Measurements from ENCODE around the gene LSM2.

DNA sequence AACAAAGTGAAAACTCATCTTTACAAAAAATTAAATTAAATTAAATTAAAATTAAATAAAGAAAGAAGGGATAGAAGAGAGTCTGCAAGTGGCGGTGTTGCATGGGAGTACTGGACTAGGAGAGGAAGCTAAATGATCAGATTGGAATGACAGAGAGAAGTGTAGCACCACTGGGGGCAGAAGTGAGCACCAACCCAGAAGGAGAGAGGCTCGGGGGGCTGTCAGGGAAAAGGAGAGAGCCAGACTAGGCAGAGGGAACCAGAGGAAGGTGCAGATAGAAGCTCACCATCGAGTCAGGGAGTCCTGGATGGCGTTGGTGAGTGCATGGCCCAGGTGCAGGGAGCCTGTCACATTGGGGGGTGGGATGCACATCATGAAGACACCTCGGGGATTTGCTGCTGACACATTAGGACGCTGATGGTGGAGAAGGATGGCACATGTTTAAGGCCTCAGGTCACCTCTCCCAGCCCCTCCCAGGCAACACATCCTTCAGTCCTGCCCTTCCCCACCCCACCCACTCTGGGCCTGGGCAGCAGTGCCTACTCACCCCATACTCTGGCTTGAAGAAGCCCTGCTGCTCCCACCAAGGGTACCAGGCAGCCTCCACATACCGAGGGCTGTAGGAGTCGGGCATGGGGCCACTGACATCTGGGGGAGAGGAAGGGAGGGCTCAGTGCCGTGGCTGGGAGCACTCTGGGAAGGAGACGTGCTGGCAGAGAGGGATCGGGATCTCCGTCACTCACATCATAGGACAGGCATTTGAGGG, 15.3 kb downstream of the LSM2 start:
- TF ChIP-seq, protein P1, sequence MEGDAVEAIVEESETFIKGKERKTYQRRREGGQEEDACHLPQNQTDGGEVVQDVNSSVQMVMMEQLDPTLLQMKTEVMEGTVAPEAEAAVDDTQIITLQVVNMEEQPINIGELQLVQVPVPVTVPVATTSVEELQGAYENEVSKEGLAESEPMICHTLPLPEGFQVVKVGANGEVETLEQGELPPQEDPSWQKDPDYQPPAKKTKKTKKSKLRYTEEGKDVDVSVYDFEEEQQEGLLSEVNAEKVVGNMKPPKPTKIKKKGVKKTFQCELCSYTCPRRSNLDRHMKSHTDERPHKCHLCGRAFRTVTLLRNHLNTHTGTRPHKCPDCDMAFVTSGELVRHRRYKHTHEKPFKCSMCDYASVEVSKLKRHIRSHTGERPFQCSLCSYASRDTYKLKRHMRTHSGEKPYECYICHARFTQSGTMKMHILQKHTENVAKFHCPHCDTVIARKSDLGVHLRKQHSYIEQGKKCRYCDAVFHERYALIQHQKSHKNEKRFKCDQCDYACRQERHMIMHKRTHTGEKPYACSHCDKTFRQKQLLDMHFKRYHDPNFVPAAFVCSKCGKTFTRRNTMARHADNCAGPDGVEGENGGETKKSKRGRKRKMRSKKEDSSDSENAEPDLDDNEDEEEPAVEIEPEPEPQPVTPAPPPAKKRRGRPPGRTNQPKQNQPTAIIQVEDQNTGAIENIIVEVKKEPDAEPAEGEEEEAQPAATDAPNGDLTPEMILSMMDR (IDR thresholded peaks at IDR 0.05): peak; percentile 71
- no peak for TF ChIP-seq EZH2 (IDR thresholded peaks at IDR 0.05; ENCODE audit: borderline replicate concordance, insufficient read depth, low read depth, low read length, poor library complexity, severe bottlenecking)
